T-helper 2 cell treated with Interferon-gamma antibody and Interleukin-4, amounts not matched to agents 5 μg/mL and 100 μg/mL, for 36 hours (primary cell): ENCODE measurements around the gene RAET1L.
A peak's percentile ranks its signal among the peaks of the same experiment; 100 is the strongest.
"Not testable (repeated sequence)": the region's sequence is repeated elsewhere in the genome, so short reads cannot be mapped to it uniquely, and the experiment has no call there.

Experiments
- DNase-seq: peaks from one replicate; pipeline ENCODE4 v3.0.0; 2021; ENCODE audit warnings: low spot score
- H3K27ac Mint-ChIP-seq: one replicate; pipeline ENCODE4 v1.8.0; 2021; ENCODE audit warnings: mild to moderate bottlenecking, mixed read lengths
- H3K27me3 Mint-ChIP-seq: one replicate; pipeline ENCODE4 v1.8.0; 2021; ENCODE audit warnings: low read depth, mixed read lengths
- H3K36me3 Mint-ChIP-seq: one replicate; pipeline ENCODE4 v1.8.0; 2021; ENCODE audit warnings: low read depth, mixed read lengths
- H3K4me1 Mint-ChIP-seq: one replicate; pipeline ENCODE4 v1.8.0; 2021; ENCODE audit warnings: low read depth, mixed read lengths
- H3K4me3 Mint-ChIP-seq: one replicate; pipeline ENCODE4 v1.8.0; 2022; ENCODE audit warnings: mild to moderate bottlenecking, moderate library complexity, mixed read lengths
- H3K9me3 Mint-ChIP-seq: one replicate; pipeline ENCODE4 v1.8.0; 2021; ENCODE audit warnings: mixed read lengths

RAET1L gene

DNA sequence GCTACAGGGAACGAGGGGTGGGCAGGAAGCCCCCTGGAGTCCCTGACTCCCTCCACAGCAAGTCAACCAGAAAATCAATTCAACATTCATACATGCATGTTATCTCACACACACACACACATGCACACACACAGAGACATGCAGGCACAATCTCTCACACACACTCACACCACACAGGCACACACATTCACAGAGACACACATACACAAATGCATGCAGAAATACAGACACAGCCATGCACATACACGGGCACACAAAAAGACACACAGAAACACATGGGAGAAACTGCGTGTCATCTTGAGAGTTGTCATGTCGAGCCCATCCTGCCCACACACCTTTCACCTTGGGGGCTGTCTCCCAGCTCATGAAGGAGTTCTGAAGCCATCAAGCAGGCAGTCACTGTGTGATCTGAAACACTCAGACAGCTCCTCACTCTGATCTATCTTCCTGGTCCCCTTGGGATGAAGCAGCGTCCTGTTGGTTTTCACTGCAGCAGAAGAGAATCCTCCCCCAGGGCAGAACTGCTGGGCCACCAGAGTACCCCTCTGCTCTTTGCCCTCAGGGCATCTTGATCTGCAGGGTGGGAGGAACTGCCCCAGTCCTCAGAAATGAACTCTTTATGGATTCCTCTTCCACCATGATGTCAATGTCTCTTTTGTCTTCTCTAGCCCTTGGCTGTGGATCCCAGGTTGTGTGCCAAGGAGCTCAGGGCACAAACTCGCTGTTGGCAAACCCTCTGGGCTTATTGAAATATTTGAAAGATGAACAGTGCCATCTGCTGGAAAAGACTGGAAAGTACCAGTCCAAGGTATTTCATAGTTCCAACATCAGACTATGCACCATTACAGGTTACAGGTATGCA lies 8.8 kb downstream of the RAET1L start:
- Mint-ChIP-seq H3K27ac (no peak overlapping the region), H3K36me3 (no peaks in the 10 kb centered on the region), H3K4me1 (peaks cover 10% of the 10 kb centered on the region), H3K4me3 (no peak overlapping the region), H3K27me3 (peaks cover 73% of the 10 kb centered on the region), H3K9me3 (no peaks in the 10 kb centered on the region)
- no peak for DNase-seq

DNA sequence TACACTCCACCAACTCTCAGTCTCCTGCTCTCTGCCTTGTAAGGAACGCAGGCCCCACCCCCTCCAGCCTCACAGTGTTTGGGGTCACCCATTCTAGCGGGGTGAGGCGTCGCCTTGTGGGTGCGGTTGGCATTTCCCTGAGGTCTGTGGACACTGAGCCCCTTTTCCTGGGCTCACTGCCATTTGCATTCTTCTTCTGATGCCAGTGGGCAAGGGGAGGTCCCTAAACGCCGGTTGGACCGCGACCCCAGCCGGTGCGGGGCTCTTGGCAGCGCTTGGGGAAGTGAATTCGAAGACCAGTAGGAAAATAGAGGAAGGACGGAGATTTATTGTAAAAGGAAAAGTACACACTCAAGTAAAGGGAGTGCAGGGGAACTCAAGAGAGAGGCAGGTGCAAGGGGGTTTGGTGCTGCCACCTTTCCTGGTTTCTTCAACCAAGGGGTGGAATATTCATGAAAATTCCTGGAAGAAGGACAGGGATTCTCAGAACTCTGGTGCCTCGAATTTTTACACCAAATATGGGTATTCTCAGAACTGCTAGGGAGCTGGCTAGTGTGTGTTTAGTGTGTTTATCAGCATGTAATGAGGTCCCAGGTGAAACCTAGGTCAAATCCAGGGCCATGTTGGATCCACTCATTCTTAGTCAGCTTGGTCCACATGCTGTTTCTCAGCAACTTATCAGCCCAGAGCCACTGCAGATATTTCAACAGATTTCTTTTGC lies 9.9 kb downstream of the RAET1L start:
- H3K27ac Mint-ChIP-seq, H3K9me3 Mint-ChIP-seq, DNase-seq, H3K4me3 Mint-ChIP-seq, H3K36me3 Mint-ChIP-seq: not testable (repeated sequence)
- Mint-ChIP-seq H3K27me3 (peaks cover 76% of the 10 kb centered on the region), H3K4me1 (peaks cover 10% of the 10 kb centered on the region)

DNA sequence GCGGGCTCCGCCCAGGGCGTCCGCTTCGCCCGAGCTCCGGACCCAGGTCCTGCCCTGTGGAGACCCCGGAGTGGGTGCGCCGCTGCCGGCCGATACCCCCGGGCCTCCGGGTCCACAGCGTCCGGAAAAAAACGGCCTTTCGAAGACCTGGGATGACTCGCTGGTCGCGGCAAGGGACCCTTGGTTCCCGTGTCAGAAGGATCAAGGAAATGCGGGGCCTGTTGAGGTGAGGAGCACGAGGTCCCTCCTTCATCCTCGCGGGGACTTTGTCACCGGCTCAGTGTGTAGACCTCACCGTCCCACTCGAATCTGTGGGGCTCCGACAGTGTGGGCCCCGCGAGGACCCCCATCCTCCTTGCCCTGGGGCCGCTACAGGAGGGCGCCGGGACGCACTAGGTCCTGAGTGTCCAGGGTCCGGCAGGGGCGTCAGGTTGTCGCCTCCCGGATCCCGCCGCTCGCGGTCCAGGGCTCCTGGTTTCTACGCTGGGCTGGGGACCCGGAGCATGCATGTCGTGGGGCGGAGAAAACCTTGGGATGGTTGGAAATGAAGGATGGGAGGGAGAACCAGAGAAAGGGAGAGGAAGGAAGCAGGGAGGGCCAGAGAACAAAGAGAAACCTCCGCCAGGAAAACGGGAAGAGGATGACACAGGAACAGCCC lies 10.6 kb downstream of the RAET1L start:
- not testable (repeated sequence) for DNase-seq, H3K36me3 Mint-ChIP-seq, H3K27ac Mint-ChIP-seq, H3K9me3 Mint-ChIP-seq, H3K4me3 Mint-ChIP-seq
- Mint-ChIP-seq H3K27me3 (peaks cover 81% of the 10 kb centered on the region), H3K4me1 (peaks cover 10% of the 10 kb centered on the region)

DNA sequence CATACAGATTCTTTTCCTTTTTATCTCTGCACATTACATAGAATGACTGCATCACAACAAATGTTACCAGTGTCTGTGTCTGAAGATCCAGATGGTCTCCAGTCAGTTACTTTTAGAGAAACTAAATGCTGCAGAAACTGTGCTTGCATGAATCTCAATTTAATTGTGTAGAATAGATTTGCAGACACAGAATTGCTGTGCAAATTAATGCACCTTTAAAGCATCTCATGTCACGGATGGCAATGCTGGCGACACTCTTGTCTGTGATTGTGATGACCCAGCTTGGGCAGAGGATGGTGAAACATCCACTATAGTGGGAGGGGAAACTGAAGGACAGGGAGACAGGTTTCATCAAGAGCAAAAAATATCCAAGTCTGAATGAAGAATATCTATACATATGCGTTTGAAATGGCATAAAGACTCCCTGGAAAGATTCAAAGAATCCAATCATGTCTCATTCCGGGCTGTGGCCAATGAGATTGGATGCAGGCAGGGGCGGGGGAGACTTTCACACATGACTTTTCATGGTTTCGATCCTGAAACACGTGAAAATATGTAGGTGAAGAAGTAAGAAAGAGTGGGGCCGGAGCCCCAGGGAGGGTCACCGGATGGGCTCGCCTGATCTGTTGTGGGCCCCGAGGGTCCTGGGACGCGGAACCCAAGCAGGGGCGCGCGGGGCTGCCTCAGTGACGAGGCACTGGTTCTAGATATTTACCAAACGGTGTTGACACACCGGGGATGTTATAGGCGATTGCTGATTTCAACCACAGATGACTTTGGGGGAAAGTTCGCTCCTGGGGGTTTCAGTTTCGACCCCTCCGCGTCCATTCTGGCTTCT lies 11.3 kb downstream of the RAET1L start:
- not testable (repeated sequence) for H3K9me3 Mint-ChIP-seq, H3K36me3 Mint-ChIP-seq, DNase-seq, H3K27ac Mint-ChIP-seq
- H3K4me3 Mint-ChIP-seq = peak overlapping the region; percentile 12
- peaks cover 82% of the 10 kb centered on the region for H3K27me3 Mint-ChIP-seq
- H3K4me1 Mint-ChIP-seq = peaks cover 10% of the 10 kb centered on the region

DNA sequence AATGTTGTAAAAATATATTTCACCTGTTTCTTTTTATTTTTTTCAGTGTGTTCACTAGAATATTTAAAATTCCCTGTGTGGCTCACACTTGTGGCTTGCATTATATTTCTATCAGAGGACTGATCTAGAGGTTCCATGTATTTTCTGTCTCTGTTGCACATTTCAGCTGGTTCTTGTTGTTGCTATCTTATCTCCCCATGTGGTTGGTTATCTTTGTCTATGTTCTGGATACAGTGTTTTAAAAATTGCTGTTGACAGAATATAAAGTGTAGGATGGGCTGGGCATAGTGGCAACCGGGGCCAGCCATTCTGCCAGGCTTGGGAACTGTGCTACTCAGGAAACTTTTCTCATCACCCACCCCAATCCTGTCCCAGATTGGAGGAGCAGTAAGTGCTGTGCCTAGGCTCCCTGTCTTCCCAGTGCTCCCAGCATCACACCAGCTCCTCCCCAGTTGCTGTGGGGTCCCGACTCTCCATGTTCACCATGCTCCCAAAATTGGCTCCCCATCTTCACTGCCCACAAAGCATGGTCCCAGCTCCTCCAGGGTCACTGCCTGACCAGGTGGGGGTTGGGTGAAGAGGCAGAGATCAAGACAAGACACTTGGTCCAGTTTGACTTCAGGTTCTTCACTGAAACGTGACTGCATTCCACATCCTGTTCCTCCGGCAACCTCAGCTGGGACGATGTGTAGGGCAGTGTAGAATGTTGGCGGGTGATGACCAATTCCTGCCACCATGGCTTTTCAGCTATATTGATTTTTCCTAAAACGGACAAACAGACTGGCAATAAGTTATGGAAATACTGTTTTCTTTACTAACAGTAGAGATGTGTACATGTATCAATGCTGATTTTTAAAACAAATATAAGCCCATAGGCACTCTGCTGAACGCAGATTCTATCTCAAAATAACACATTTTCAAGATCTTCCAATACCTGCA lies 12.2 kb downstream of the RAET1L start:
- not testable (repeated sequence) for H3K36me3 Mint-ChIP-seq

DNA sequence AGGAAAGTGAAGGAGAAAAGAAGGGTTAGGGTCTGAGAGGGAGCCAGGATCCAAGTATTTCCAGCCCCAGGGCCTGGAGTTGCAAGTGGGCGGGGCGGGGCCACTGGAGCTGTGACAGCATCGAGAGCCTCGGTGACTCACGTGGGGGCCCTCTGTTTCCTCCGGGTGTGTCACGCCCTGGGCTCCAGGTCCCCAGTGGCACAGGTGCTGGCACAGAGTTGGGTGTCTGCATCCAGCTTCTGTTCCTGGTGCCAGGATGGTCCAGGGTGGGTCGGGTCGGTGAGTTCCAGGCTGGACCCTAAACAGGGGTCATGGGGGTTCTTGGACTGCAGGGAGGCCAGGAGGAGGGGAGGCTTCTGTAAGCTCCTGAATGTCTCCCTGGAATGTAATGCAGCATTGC lies 16.7 kb downstream of the RAET1L start:
- no peaks in the 10 kb centered on the region for H3K36me3 Mint-ChIP-seq
- no peaks in the 10 kb centered on the region for H3K9me3 Mint-ChIP-seq
- H3K27me3 Mint-ChIP-seq = peaks cover 54% of the 10 kb centered on the region
- H3K27ac Mint-ChIP-seq = no peak overlapping the region
- peaks cover 21% of the 10 kb centered on the region for H3K4me1 Mint-ChIP-seq
- H3K4me3 Mint-ChIP-seq = no peak overlapping the region
- DNase-seq = no peak

More for the DNA sequence above, 12.2 kb downstream of the RAET1L start:
- H3K9me3 Mint-ChIP-seq, DNase-seq, H3K27ac Mint-ChIP-seq, H3K4me3 Mint-ChIP-seq: not testable (repeated sequence)
- Mint-ChIP-seq H3K4me1 (peaks cover 10% of the 10 kb centered on the region), H3K27me3 (peaks cover 83% of the 10 kb centered on the region)

DNA sequence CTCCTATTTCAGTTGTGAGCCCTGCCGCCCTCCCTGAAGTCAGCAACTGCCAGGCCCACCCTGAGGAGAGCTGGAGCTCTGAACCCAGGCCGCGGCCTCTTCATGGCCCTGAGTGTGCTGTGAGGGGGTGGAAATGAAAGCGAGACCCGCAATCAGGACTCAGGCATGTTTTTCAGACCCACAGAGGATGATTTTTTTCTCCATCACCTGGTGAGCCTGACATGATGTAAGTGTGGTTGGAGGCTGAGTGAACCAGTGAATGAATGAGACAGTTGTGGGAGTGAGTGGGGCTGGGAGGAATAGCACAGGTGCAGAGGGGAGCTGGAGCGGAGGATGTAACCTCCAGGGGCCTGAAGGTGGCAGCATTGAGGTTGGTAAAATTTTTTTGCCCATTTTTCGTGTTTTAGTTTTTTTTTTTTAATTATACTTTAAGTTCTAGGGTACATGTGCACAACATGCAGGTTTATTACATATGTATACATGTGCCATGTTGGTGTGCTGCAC lies 18.3 kb downstream of the RAET1L start:
- peaks cover 42% of the 10 kb centered on the region for H3K27me3 Mint-ChIP-seq
- no peaks in the 10 kb centered on the region for H3K36me3 Mint-ChIP-seq
- peaks cover 20% of the 10 kb centered on the region for H3K4me1 Mint-ChIP-seq
- peaks cover 4% of the 10 kb centered on the region for H3K9me3 Mint-ChIP-seq
- no peak for DNase-seq
- no peak overlapping the region for H3K27ac Mint-ChIP-seq
- H3K4me3 Mint-ChIP-seq = no peak overlapping the region

DNA sequence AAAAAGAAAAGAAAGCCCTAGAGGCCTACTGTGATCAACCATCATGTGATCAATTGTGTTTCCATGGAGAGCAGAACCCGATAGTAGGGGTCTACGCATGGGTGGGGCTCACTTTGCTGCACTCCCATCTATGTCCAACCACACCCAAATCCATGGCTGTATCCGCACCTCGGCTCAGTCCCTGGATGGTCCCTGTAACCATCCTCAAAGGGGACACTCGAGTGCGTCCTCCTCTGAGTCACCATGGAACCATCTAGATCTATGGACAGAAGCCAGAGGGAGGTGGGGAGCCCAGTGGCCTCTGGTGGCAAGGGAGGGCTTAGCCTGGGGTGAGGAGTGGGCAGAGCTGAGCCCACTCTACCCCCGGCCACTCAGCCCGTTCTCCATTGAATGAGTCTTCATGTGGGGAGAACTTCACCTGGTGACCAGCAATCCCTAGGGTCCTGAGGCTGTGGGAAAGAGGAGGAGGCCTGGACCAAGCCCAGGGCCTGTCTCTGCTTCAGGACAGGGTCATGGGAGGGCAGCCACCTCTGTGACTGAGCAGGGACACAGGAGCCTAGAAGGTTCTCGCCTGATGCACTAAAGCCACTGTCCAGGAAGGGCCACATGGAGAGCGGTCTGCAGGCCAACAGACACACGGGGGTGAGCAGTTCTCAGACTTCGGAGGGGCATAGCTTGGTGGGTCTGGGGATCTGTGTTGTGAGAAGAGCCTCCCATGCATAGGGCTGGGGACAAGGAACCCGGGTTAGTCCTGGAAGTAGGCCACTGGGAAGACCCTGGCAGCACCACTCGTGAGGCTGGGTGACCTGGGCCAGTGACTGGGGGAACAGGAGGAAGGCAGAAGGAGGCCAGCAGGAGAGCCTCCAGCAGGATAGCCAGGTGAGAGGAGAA lies 19.3 kb downstream of the RAET1L start:
- peaks cover 38% of the 10 kb centered on the region for H3K27me3 Mint-ChIP-seq
- peak overlapping the region; percentile 71 for H3K27ac Mint-ChIP-seq
- peaks cover 29% of the 10 kb centered on the region for H3K4me1 Mint-ChIP-seq
- H3K36me3 Mint-ChIP-seq = peaks cover 2% of the 10 kb centered on the region
- H3K4me3 Mint-ChIP-seq = peak overlapping the region; percentile 93
- H3K9me3 Mint-ChIP-seq = peaks cover 4% of the 10 kb centered on the region
- no peak for DNase-seq

DNA sequence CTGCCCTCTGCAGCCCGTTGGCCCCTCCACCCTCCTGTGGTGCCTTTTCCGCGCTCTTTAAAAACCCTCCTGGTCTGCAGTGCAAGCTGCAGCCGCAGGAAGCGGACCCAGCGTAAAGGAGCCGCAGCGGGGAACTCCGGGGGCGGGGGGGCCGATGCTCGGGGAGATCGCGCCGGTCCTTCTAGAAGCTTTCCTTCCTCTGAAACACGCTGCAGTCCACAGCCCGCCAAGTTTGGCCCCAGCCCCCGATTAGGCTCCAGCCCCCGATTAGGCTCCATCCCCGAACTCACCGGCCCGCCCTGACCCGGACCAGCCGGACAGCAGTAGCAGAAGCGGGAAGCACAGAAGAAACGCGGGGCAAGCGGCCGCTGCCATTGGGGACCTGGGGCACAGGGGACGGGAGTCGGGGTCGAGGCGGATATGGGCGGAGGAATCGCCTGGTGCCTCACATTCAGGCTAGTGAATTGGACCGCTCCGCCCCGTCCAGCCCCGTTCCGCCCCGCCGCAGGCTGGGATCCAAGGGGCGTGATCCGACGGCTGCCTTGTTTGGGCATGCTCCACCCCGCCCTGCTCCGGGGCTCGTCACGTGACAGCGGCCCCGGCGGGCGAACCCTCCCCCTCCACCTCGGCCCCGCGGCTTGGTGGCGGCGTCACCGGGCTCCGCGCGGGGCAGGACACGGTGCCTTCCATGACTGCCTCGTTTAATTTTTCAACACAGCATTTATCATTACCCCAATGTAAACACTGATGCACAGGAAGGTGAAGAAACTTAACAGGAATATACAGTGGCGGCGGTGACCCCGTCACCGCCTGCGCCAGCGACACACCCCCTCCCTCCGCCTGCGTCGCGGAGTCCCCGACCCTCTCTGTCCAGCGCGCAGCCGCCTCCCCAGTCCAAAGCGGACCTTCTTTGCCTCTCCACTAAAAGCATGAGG lies 20.3 kb downstream of the RAET1L start:
- Mint-ChIP-seq H3K4me1 (peaks cover 38% of the 10 kb centered on the region), H3K27me3 (peaks cover 33% of the 10 kb centered on the region)

DNA sequence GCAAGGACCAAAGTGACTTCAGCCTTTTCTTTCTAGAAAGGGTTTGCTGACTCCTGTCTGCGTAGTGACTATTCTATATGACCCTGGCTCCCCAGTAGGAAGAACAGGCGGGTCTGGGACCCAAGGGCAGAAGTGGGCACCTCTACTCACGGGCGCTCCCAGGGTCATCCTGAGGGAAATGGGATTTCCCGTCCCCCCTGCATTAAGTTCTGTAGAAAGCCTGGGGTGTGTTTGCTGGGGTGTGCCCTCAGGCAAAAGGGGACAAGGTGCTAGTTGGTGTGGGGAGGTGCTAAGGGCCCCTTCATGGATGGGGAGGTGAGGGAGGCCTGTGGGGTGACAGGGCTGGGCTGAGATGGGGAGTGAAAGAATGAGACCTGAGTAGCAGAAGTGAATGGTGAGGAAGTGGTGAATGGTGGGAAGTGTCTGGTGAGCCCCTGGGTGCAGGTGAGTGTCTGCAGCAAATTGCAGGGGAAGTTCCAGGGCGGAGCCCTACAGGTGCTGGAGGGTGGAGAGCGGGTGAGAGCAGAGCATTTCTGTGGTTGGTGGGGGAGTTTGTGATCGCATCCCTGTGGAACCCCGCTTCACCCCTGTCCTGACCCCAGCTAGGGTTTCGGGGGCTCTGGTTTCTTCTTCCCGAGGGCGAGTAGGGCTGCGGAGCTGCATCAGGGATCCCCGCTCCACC lies 21.1 kb downstream of the RAET1L start:
- peak overlapping the region; percentile 73 for H3K27ac Mint-ChIP-seq

More for the DNA sequence above, 20.3 kb downstream of the RAET1L start:
- peak overlapping the region; percentile 91 for H3K27ac Mint-ChIP-seq
- DNase-seq = peak; percentile 94
- peaks cover 4% of the 10 kb centered on the region for H3K36me3 Mint-ChIP-seq
- H3K9me3 Mint-ChIP-seq = peaks cover 4% of the 10 kb centered on the region
- H3K4me3 Mint-ChIP-seq = peak overlapping the region; percentile 93

More for the DNA sequence above, 21.1 kb downstream of the RAET1L start:
- Mint-ChIP-seq H3K4me3 (peak overlapping the region; percentile 93), H3K9me3 (peaks cover 4% of the 10 kb centered on the region), H3K27me3 (peaks cover 29% of the 10 kb centered on the region), H3K4me1 (peaks cover 38% of the 10 kb centered on the region), H3K36me3 (peaks cover 4% of the 10 kb centered on the region)
- DNase-seq = no peak
